HG03066 (cell line): ENCODE results near the gene LRRC49.

Experiments used
- ATAC-seq: cut with Tn5 transposase; IDR thresholded peaks from one replicate; pipeline ENCODE4 v1.9.1; 2021; ENCODE audit warnings: low read depth; ENCODE audit not compliant: unreplicated experiment

Gene LRRC49

GRCh38 chr15:71048913-71049675, 156.5 kb downstream of the LRRC49 start:
- no peak for ATAC-seq

GRCh38 chr15:71049706-71050422, 157.2 kb downstream of the LRRC49 start:
- ATAC-seq, result no peak

GRCh38 chr15:71050461-71050860, 157.8 kb downstream of the LRRC49 start:
- ATAC-seq, result no peak

- ATAC-seq, result no peak
Observed at GRCh38 chr15:71051539-71051938, 158.9 kb downstream of the LRRC49 start.

GRCh38 chr15:71052356-71052755, 159.7 kb downstream of the LRRC49 start:
- ATAC-seq, result no peak

- no peak for ATAC-seq
Observed at GRCh38 chr15:71054286-71054952, 161.8 kb downstream of the LRRC49 start.

- ATAC-seq, result no peak
Observed at GRCh38 chr15:71055461-71055860, 162.8 kb downstream of the LRRC49 start.

- no peak for ATAC-seq
Observed at GRCh38 chr15:71056111-71056510, 163.5 kb downstream of the LRRC49 start.

- ATAC-seq, result no peak
Observed at GRCh38 chr15:71057143-71057542, 164.5 kb downstream of the LRRC49 start.

GRCh38 chr15:71057581-71057980, 165.0 kb downstream of the LRRC49 start:
- ATAC-seq, result no peak

GRCh38 chr15:71060983-71061382, 168.4 kb downstream of the LRRC49 start:
- no peak for ATAC-seq

- ATAC-seq, result no peak
Observed at GRCh38 chr15:71066983-71067382, 174.4 kb downstream of the LRRC49 start.

GRCh38 chr15:71069693-71070092, 177.1 kb downstream of the LRRC49 start:
- no peak for ATAC-seq

- no peak for ATAC-seq
Observed at GRCh38 chr15:71071529-71071928, 178.9 kb downstream of the LRRC49 start.

GRCh38 chr15:71072423-71072822, 179.8 kb downstream of the LRRC49 start:
- ATAC-seq, result no peak

- no peak for ATAC-seq
Observed at GRCh38 chr15:71078506-71079207, 186.0 kb downstream of the LRRC49 start.

GRCh38 chr15:71079208-71080044, 186.8 kb downstream of the LRRC49 start:
- no peak for ATAC-seq

GRCh38 chr15:71080166-71080565, 187.5 kb downstream of the LRRC49 start:
- ATAC-seq, result no peak

- no peak for ATAC-seq
Observed at GRCh38 chr15:71080705-71081104, 188.1 kb downstream of the LRRC49 start.

- ATAC-seq, result no peak
Observed at GRCh38 chr15:71082803-71083202, 190.2 kb downstream of the LRRC49 start.
